HG02884 (cell line): ENCODE measurements around the gene PSMD5.

Experiments
- ATAC-seq: cut with Tn5 transposase; IDR thresholded peaks from one replicate; pipeline ENCODE4 v1.9.1; 2021; ENCODE audit warnings: mild to moderate bottlenecking, moderate library complexity; ENCODE audit not compliant: unreplicated experiment

PSMD5 gene

DNA sequence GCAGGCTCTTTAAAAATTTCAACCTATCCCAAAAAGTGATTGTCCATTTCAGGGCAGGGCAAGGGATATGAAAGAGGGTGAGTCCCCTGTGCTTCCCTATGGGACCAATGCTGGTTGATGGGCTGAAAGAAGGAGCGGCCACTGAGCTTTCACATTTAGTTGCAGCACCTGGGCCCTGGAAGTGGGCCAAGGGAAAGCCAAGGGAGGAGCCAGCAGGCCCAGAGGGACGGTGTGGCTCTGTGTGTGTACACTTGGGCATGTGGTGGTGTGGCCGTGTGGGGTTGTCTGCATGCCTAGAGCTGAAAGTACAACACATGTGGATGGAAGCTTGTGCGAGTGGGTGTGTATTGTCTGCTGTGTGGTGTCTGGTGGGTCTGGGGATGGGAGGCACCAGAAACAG is 14.0 kb upstream of the PSMD5 start:
- no peak for ATAC-seq

DNA sequence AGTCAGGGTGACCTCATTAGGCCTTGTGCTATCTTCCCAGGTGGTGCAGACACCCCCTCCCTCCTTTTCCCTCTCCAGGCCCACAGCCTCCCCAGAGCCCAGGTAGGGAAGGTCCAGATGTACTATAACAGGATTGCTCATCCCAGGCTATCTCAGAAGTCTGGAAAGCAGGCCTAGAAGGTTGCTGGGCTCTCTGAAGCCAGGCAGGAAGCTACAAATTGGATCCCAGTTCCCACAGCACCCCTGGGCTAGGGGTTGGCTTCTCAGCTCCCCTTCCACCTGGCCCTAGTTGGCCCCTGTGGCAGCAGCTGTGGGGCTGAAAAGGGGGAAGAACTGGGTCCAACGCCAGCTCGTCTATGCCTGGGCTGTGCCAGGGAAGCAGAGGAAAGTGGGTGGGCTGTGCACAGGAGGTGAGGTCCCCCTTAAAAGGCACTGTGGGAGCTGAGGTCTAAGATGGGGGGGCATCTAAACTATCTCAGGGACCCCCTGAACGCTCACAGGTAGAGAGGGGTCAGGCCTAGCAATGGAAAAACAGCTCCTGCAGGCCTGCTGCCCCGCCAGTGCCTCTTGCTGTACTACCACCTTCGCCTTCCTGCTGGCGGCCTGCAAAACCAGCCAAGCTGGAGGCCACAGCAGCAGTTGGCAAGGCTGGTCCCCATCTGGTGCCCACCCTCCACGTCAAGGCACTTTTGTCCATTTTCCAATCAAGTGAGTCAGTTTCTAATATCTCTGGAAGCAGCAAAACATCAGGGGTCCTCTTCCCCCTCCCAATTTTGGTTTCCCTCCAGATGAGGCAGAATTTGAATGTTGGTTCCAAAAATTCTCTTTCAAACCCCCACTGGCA is 13.3 kb upstream of the PSMD5 start:
- ATAC-seq, result no peak

DNA sequence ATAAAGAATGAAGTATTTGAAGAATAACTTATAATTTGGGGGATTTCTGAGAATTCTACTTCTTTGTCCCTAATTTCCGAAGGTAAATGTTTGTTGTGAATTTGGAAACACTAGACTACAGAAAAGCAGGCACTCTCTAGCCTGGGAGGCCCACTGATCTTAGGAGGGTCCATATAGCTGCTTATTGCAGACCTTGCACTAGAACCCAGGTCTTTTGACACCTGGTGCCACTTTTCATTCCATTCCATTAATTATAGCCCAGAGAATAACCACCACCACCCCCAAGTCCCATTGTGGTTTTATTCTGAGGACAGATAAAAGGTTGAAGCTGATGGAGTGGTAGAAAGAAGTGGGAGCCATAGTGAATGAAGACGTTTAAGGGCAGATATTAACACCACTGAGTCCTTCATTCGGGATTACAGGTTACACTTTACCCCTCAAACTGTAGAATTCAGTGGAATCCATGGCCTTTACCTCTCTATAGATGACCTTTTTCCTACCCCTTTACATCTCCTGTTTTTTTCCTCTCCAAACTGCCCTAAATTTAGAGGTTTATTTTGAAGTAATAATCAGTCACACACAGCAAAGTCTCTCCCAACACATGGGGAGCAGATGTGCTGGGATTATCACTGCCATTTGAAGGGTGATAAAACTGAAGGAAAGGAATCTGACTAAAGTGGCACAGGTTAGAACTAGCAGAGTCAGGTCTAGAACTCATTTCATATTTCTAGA is 12.0 kb upstream of the PSMD5 start:
- no peak for ATAC-seq

DNA sequence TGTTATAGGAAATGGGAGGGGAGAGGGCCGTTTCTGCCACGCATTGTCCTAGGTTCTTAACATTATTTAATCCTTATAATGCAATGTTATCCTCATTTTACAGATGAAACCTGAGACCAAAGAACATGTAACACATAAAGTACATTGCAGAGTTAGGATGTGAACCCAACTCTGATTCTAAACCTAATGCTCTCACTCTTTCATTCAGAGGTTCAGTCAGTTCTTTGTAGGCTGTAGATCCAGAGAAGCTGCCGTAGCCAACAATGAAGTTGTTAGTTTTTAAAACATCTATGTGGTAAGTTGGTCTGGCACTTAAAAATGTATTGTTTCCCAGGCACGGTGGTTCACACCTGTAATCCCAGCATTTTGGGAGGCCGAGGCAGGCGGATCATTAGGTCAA is 10.5 kb upstream of the PSMD5 start:
- ATAC-seq, result no peak

DNA sequence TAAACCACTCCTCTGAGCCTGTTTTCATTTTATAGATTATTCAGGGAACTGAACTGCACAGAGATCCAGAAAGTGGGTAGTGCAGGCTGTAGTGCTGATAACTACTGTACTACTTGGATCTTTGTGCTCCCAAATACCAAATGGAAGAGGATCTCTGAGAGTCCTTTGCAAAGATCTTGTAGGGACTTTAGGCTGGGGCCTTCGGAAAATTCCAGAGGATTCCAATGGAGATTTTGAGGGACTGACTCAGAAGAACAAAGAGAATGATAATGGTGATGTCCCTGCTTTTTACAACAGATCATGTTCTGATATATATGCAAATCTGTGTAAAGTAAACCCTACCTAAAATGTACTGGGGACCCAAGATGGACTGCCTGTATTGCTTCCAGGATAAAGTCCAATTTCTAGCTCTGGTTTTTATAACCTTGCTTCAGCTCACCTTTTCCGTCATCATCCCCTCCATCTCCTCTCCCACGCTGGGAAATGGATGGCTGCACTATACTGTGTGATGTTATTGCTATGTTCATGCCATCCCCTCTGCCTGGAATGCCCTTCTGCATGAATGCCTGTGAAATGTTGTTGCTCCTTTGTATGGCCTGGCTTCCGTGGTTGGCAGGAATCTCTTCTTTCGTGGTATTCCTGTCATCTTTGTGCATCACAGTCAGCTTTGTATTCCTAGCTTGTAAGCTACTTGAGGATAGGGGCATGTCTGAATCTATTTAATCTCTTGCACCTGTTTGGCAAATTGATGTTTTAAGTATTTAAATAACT is 9.7 kb upstream of the PSMD5 start:
- ATAC-seq, result no peak

DNA sequence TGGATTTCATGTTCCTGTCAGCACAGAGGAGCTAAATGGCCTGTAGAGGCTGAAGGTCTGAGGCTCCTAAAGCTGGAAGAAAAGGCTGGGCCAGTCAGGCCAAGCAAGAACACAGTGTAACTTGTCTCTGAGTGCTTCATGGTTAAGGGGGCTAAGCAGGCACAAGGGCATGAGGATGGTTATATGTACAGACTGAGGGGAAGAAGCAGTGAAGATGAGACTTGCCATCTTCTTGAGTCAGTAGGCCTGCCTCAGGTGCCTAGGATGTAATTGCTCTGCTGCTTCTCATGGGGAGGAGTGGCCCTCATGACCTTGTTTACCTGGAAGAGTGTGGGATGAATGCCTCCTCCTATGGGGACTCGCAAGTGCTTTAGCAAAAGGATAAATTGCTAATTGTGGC is 8.7 kb upstream of the PSMD5 start:
- no peak for ATAC-seq

DNA sequence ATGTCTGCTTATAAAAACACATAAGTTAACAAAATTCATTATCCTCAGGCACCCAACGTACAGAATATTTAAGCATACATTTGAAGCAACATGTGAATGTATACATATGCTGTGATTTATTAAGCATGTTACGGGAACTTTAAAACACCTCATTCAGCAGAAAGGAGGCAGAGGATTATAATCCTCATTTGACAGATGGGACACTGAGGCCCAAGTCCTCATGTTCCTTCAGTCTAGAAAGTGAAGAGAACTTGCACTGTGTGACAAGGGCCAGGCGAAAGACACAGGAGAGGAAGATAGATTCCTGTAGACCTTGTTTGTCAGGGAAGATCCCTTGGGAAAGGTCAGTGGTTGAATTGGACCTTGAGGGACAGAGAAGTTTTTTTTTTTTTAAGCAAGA is 7.6 kb upstream of the PSMD5 start:
- ATAC-seq, result no peak

DNA sequence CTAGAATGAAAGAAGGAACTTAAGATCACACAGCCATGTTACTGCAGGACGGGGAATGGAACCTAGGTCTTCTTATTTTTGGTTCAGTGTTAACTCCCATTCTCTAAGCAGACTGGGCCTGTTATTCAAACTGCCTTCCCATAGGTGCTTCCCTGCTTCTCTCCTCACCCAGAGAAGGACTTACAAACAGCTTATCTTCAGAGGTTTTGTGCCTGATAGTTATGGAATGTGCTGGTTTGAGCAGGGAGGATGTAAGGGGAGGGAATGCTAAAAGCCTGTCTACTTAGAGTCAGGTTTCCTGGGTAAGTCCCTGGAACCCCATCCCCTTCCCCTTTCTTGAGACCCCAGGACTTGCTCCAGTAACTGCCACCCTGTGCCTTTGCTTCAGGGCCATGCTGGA is 4.2 kb upstream of the PSMD5 start:
- ATAC-seq, result no peak

DNA sequence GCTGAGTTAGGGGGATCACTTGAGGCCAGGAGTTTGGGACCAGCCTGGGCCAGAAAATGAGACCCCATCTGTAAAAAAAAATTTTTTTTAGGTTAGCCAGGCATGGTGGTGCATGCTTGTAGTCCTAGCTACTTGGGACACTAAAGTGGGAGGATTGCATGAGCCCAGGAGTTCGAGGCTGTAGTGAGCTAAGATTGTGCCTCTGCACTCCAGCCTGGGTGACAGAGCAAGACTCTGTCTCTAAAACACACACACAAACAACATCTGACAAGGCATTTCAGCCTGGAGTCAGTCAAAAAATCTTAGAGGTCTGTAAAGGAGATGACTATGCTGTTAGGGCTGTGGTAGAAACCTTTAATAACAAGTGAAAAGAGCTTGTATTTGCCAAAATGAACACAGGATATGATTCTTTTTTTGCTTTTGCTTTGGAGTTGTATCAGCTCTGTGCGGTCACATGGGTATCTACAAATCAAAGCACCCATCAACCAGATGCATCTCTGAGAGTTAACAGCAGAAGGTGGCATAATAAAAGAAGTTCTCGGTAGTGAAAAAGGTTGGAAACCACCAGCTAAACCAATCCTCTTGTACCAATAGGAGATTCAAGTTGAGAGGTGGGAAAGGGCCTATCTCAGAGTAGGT is 3.6 kb upstream of the PSMD5 start:
- ATAC-seq, result no peak

DNA sequence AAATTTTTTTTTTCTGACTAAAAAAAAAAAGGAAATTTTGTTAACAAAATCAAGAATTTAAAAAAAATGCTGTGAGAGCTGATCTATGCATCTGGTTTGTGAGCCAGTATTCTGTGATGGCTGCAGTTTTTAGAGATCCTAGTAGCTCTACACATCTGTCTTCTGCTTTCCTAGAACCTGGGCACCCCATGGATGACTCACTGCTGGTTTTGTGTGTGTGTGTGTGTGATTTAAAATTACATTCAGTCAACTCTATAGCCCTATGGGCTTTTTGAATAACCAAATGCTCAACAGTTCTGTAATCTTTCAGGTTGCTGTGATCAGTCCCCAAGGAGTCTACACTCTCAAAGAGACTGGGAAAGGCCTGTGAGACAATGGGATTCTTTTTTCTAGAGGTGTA is 2.5 kb upstream of the PSMD5 start:
- ATAC-seq, result no peak

DNA sequence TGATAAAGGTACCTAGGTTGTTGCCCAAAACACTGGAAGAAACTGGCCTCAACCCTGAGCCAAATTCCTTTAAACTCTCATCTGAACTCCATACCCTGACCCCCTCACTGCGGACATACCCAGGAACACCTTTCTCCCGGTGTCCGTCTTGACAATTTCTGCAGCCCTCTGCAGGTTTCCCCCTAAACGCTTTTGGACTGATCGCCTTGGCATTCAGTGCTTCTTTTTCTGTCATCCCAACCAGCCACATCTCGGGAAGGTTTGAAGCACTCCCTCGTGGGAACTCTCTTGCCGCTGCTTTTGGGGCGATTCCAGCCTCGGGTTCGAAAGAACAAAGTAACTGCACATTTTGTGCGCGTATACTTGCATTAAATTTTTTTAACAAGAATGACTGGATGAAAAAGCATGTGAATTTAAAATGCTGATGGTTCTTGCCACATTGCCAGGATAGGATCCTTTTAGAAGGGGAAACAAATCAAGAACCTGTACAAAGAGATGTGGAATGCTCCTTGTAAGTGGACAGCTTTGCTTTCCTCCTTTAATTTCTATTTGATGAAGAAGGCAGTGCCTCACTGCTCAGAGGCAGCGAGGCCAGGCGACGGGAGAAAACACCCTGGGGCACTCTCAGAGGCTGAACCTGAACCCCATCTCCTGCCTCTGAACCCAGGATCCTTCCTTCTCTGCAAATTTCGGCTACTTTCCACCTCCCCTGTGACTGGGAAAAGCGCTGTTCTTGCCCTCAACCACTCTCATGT is 615 bp downstream of the PSMD5 start:
- peak; percentile 11 for ATAC-seq

DNA sequence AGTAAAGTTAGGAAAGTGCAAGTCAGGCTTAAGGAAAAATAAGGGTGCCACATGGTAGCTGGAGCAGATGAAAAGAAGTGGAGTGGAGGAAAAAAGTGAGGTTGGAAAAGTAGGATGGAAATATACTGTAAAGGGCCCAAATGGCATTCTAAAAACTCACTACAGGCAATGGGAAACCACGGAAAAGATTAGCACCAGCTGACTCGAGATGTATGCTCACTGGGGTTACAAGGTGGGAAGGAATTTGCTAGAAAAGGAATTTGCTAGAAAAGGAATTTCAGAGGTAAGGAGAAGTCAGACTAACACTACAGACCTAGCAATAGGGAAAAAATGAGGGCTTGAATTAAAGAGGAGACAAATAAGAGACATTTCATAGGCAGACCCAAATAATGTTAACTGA is 3.6 kb downstream of the PSMD5 start:
- no peak for ATAC-seq

DNA sequence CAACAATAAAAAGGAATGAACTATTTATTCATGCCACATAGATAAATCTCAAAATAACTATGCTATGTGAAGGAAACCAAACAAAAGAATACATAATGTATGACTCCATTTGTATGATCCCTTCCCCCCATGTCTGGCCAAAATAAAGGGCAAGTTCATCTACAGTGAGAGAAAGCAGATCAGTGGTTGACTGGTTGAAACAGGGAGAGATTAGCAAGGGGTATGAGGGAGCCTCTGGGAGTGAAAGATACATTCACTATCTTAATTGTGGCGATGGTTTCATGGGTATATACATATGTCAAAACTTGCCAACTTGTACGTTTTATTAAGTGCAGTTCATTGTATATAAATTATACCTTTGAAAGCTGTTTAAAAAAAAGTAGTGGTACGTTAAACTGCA is 4.8 kb downstream of the PSMD5 start:
- ATAC-seq, result no peak

DNA sequence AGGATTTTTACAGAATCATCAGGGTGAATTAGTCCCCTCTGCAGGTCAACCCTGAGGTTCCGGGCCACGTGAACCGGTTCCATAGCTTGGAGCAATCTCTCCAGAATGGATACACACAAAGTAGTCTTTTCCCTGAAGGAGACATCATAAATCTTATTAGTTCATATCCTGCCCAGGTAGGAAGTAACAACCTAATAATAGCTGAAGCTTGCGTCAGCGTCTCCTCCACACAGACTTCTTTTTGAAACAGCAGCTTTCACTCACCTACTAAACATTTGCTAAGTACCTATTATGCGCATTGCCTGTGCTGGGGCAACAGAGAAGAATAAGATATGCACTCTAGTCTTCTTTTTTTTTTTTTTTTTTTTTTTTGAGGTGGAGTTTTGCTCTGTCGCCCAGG is 9.4 kb downstream of the PSMD5 start:
- ATAC-seq, result no peak

DNA sequence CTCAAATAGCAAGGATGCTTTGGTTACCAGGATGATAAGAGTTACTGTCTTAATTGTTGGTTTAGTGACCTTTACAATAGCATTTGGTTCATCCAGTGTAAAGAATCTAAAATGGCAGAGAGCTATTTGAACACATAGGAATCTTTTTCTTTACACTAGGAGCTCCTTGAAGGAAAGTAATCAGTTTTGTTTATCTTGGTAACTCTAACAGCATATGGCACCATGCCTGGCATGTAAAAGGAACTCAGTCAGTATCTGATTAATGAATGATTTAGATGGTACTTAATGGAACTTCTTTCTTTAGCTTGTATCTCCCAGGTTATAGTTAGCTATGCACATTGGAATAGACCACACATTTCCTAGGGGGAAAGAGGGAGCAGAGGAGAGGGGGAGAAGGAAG is 9.9 kb downstream of the PSMD5 start:
- ATAC-seq, result no peak

DNA sequence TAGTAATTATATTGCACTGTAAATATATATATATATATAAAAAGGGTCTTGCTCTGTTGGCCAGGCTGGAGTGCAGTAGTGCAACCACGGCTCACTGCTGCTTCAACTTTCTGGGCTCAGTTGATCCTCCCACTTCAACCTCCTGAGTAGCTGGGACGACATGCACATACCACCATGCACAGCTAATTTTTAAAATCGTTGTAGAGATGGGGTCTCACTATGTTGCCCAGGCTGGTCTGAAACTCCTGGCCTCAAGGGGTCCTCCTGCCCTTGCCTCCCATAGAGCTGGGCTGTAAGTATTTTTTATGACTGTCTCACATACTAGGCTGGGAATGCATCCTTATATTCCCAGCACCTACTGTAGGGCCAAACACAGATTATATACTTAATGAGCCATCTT is 11.9 kb downstream of the PSMD5 start:
- no peak for ATAC-seq

DNA sequence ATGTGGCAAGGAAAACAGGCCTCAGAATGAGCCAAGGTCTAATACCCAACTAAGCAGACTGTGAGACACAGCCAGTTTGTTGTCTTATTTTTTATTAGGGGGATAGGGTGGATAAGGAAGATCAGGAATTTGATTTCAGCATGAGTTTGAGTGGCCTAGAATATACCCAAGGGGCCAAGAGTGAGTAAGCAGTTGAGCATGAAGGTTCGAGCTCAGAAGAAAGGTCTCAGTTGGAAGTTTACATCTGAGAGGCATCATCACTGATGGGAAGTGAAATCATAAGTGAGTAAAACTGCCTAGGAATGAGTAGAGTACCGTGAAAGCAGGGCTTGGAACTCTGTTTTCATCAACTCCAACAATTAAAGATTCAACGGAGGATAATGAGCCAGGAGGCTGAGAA is 12.6 kb downstream of the PSMD5 start:
- ATAC-seq, result no peak

DNA sequence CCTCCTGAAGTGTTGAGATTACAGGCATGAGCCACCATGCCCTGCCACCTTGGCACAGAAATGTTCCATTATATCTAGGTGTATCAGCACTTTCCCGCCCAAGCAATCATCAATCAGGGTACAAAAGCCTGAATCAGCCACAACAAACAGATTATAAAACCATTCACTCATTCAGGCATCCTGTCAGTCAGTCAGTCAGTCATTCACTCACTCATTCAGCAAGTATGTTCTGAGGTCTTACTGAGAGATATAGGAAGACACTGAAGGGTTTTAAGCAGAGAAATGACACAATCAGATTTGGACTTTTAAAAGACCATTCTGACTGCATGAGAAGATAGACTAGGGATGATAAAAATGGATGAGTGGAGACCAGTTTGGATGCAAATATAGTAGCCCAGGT is 13.1 kb downstream of the PSMD5 start:
- ATAC-seq, result no peak

DNA sequence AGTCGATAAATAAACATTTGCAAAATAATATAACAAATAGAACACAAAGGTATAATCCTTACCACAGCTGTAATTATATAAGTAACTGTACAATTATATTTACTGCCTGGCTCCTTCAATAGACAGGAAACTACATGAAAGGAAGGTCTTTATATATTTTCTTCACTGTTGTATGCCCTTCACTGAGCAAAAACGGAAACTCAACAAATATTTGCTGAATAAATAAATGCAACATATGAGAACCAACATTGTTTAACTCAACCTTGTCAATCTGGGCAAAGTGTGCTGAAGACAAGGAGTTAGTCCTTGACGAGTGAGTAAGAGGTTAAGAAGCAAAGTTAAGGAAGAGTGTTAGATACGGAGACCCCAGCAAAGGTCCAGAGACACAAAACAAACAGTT is 22.6 kb downstream of the PSMD5 start:
- ATAC-seq, result no peak

DNA sequence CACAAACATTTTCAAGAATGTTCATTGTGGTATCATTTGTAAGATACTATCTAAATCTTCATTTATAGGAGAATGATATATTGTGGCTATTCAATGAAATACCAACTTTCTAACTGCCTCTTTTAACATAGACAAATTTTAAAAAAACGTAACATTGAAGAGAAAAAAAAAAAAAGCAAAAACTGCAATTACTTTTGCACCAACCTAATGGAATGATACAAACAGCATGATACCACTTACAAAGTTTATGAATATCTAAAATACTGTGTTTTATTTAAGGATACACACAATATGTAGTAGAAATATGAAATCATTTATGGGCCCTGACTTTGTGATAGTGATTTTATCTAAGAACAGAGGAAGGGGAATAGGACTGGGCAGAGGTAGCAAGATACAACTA is 24.1 kb downstream of the PSMD5 start:
- no peak for ATAC-seq

DNA sequence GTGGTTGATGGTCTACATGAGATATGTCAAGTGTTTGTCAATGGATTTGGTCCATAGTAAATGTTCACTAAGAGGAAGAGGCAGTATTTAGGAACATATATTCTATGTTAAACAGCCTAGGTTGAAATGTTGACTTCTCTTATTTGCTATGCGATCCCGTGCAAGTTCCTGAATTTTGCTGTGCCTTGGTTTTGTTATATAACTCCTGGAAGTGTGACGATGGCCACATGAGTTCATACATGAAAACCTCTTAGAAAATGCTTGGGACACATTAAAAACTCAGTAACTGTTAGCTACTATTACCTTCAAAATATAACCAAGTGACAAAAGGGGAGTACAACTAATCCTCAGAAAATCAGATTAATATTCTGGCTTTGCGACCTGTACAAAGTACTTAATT is 27.6 kb downstream of the PSMD5 start:
- no peak for ATAC-seq
